22Rv1 (cell line): ENCODE data around the gene RTP5.

Source experiments
- CTCF ChIP-seq: fragments of 450-650 bp; IDR thresholded peaks from 2 replicates; pipeline ENCODE4 v1.5.1; 2017; ENCODE audit warnings: mild to moderate bottlenecking
- ZFX ChIP-seq: fragments of 450-650 bp; IDR thresholded peaks from 2 replicates; pipeline ENCODE4 v1.6.1; 2017; ENCODE audit warnings: antibody characterized with exemption, borderline replicate concordance

GRCh38 chr2:241857572-241858121 is 11.9 kb upstream of the RTP5 start:
- TF ChIP-seq CTCF, result no peak
- TF ChIP-seq ZFX, result no peak
